Limb (tissue), 2 donors: Measurements from ENCODE around the gene HSPA12B.

ENCODE experiments used
- DNase-seq, 2 donors: peaks; one replicate each; pipeline ENCODE4 v3.0.0-alpha.2; 2016; ENCODE audit errors: extremely low spot score in 2 of 2

Gene HSPA12B

DNA sequence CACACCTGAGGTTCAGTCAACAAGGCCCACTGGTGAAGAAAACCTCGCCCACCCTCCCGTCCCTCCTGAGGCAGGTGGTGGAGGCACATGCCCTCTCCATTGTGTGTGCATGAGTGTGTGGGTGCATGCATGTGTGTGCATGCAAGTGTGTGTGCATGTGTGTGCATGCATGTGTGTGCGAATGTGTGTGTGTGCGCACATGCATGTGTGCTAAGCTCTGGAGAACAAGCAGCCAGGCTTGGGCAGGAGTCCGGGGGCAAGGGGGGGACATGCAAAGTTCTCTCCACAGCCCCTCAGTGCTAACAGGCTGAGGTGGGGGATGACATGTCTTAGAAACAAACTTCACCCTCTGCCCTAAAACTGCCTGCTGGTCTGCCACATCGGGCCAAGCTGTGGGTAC lies 3.1 kb upstream of the HSPA12B start:
- no peak for DNase-seq

GRCh38 chr20:3729811-3730540 lies 2.5 kb upstream of the HSPA12B start:
- no peak for DNase-seq

- DNase-seq = no peak
These were observed 1.4 kb upstream of the HSPA12B start for GRCh38 chr20:3730803-3731672.

GRCh38 chr20:3731944-3732326 lies 550 bp upstream of the HSPA12B start:
- no peak for DNase-seq

- no peak for DNase-seq
These were observed 872 bp downstream of the HSPA12B start for GRCh38 chr20:3733119-3733995.

GRCh38 chr20:3734111-3734843 lies 1.8 kb downstream of the HSPA12B start:
- no peak for DNase-seq

- no peak for DNase-seq
These were observed 3.3 kb downstream of the HSPA12B start for GRCh38 chr20:3735768-3736167.

- DNase-seq = no peak
These were observed 5.9 kb downstream of the HSPA12B start for GRCh38 chr20:3738111-3739053.

DNA sequence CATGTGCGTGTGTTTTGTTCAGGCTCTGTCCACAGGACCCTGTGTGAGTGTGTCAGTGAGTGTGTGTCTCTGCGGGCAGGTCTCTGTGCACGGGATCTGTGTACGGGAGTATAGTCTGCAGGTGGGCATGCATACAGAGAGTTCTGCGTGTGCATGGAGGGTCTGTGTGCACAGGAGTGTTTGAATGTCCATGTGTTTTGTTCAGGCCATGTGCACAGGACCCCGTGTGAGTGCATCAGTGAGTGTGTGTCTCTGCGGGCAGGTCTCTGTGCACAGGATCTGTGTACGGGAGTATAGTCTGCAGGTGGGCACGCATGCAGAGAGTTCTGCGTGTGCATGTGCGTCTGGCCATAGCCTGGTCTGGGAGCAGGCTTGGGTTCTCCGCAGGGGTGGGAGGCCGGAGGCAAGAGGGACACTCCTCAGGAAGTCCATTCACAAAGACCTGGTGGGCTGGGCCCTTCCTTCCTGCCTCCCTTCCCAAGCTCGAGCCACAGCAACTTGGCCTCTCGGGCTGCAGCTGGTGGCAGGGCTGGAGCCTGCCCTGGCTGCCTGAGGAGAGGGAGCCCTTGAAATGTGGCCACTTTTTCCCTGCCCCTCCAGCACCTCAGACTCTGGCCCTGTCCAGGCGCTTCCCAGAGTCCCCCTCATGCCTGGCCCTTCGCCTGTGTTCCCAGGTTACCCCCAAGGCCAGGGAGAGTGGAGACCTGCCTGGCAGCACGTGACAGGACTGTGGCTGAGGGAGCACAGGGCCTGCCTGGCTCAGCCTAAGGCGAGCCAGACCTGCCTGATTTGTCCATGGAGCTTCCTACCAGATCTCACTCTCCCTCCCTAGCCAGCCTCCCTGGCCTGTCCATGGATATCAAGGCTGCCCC lies 6.8 kb downstream of the HSPA12B start:
- DNase-seq = no peak

DNA sequence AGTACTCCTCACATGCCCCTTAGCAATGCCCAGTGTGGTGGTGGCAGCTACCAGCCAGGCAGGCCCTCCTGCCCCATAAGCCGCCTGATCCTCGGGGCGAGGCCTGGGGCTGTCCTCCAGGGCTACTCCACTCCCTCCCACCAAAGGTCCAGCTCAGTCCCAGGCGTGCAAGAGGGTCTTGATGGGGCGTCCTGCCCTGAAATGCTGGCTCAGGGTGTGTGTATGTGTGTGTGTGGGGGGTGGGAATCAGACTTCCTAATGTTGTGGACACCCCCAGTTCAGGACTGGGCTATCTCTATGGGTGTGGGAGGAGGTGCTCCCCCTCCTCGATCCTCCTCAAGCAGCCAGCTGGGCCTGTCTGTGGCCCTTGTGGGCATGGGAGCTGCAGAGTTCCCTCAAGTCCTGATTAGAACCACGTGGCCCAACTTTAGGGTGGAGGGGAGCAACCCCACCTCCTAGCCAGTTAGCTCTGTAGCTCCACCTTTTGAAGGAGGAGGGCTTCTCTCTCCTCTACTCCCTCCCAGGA lies 7.5 kb downstream of the HSPA12B start:
- no peak for DNase-seq

GRCh38 chr20:3740615-3741301 lies 8.3 kb downstream of the HSPA12B start:
- no peak for DNase-seq

DNA sequence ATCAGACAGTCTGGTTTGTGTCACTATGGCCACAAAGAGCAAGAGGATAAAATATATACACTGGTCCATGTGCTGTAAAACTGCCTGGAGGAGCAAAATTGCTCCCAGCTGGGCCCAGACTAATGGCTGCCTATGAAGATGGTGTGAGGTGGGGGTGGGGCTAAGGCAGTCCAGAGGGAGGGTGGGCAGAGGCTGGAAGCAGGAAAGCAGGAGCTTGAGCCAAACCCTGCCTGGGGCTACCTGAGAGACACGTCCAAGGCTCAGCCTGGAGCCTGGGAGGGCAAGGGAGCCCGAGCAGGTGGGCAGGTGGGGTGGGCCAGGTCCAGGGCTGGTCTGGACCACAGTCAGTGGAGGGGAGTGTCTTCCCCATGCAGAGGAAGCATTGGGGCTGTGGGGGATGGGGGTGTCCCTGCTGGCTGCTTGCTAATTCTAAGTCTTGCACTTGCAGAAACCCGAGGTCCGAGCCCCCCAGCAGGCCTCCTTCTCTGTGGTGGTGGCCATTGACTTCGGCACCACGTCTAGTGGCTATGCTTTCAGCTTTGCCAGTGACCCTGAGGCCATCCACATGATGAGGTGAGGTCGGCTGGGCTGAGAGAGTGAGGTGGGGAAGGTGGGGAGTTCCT lies 9.5 kb downstream of the HSPA12B start:
- no peak for DNase-seq

DNA sequence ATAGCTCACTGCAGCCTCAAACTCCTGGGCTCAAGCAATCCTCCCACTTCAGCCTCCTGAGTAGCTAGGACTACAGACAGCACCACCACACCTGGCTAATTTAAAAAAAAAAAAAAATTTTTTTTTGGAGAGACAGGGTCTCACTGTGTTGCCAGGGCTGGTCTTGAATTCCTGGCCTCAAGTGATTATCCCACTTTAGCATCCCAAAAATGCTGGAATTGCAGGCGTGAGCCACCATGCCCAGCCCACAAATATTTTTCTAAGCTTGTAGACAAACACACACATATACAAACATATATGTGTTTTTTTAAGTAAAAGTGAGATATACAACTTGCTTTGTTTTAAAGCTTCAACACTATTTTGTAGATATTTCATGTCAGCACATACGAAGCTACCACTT lies 10.8 kb downstream of the HSPA12B start:
- DNase-seq = no peak

DNA sequence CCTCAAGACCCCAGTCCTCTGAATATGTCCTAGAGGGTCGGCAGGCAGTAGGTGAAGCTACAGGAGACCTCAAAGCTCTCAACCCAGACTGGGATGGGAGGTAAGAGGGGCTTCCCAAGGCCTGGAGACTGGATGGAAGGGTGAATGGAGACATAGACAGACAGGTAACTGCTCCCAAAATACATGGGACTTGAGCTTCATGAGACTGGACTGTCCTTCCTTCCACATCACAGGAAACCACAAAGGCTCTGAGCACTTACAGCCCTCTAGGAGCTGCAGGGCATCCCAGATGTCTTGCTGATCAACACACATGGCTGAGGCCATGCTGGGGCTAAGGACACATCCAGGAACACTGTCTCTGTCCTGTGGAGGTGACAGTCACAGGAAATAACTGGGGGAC lies 11.6 kb downstream of the HSPA12B start:
- no peak for DNase-seq

DNA sequence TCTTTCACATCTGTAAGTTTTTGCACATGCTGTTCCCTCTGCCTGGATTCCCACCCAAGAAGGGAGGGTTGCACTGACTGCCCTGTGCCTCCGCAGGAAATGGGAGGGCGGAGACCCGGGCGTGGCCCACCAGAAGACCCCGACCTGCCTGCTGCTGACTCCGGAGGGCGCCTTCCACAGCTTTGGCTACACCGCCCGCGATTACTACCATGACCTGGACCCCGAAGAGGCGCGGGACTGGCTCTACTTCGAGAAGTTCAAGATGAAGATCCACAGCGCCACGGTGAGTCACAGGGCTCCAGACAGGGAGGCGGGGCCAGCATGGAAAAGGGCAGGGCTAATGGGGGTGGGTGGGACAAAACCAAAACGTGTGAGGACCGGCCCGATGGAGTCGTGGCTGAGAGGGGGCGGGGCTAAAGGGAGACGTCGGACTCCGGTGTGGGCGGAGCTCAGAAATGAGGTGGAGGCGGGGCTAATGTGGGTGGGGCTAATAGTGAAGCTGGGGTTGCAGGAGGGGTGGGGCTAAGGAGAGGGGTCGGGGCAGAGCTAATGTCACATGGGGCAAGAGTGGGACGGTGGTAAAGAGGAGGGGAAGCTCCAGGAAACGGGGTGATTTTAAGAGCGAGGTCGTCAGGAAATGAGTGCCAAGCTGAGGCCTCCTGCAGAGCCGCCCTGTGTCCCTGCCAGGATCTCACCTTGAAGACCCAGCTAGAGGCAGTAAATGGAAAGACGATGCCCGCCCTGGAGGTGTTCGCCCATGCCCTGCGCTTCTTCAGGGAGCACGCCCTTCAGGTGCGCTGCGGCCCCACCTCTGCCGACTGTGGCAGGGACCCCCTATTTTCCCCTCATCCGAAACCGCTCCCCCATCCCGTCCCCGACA lies 12.6 kb downstream of the HSPA12B start:
- peak in 1 of 2 donors; percentile 69 for DNase-seq

DNA sequence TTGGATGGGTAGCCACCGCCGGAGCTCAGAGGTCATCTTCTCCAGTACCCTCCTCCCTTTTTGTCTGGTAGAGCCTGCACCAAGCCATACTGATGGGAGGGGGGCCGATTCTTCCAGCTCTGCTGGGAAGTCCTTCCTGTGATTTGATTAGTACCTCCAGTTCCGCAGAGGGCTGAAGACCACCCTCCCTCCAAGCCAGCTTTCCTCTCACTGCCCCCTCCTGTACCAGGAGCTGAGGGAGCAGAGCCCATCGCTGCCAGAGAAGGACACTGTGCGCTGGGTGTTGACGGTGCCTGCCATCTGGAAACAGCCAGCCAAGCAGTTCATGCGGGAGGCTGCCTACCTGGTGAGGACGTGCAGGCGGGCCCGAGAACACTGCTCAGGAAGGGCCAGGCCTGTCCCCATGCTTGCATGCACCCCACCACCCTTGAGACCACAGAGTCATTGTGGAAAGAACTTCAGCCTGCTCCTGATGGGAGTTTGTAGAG lies 13.2 kb downstream of the HSPA12B start:
- no peak for DNase-seq

- no peak for DNase-seq
These were observed 15.0 kb downstream of the HSPA12B start for GRCh38 chr20:3747471-3747870.
